Panc1 (cell line): ENCODE measurements around the gene CDH23. TPM values are rescaled to one million over a fixed set of nuclear protein-coding genes. Genes with fewer than 3 reads are reported as not detected.

Source experiments
- ATAC-seq: fragments of 200-7000 bp; cut with Tn5 transposase; 2 replicates; pipeline ENCODE4 v1.9.1; 2020; ENCODE audit warnings: mild to moderate bottlenecking, moderate library complexity
- BruUV-seq: library from RNA; stranded (reverse); fragments of 400-500 nt; replicated peaks from 2 replicates; lab custom pipeline; 2021; lab: Mats Ljungman, UMichigan
- CTCF ChIA-PET: fragments of 300-600 bp; sonication (Branson Sonifier 250); formaldehyde crosslinking; loops from one replicate; lab custom pipeline; 2022; ENCODE audit warnings: antibody characterized with exemption; lab: Charles Lee
- POLR2A ChIA-PET: fragments of 300-600 bp; sonication (Branson Sonifier 250); formaldehyde crosslinking; loops from one replicate; lab custom pipeline; 2022; ENCODE audit warnings: antibody characterized with exemption; lab: Charles Lee
- DNase-seq: peaks from one replicate; pipeline ENCODE4 v3.0.0-alpha.2; 2010; ENCODE audit warnings: low read depth, low spot score
- H3K27ac ChIP-seq: 2 replicates; pipeline ENCODE4 v1.5.1; 2011; ENCODE audit warnings: mild to moderate bottlenecking, low read length, inconsistent platforms
- H3K27me3 ChIP-seq: fragments of 200-500 bp; sonication (Bioruptor generic); 2 replicates; pipeline ENCODE4 v1.6.0; 2014; ENCODE audit warnings: low read length, inconsistent platforms; ENCODE audit not compliant: control insufficient read depth, insufficient read depth
- H3K36me3 ChIP-seq: fragments of 200-500 bp; sonication (Bioruptor generic); 2 replicates; pipeline ENCODE4 v1.5.1; 2014; ENCODE audit warnings: inconsistent platforms, mild to moderate bottlenecking, low read length, moderate library complexity; ENCODE audit not compliant: control insufficient read depth, insufficient read depth
- H3K4me1 ChIP-seq: 2 replicates; pipeline ENCODE4 v1.5.1; 2011; ENCODE audit warnings: inconsistent platforms, mild to moderate bottlenecking, low read length, moderate library complexity; ENCODE audit not compliant: control insufficient read depth, insufficient read depth
- H3K4me3 ChIP-seq, 2 experiments: 2 replicates each; pipeline ENCODE4 v1.5.1; 2011 to 2012; ENCODE audit warnings: low read depth in 2 of 2, low read length in 2 of 2, mild to moderate bottlenecking in 2 of 2, inconsistent platforms in 1 of 2, moderate library complexity in 1 of 2
- H3K9me3 ChIP-seq: fragments of 200-500 bp; sonication (Bioruptor generic); 2 replicates; pipeline ENCODE4 v1.5.1; 2014; ENCODE audit warnings: low read depth, mild to moderate bottlenecking, inconsistent platforms, low read length, moderate library complexity; ENCODE audit not compliant: control insufficient read depth, insufficient read depth
- POLR2AphosphoS5 ChIP-seq: IDR thresholded peaks from 2 replicates; pipeline ENCODE4 v1.6.1; 2012; ENCODE audit warnings: mild to moderate bottlenecking, low read depth, low read length, moderate library complexity
- SIN3A ChIP-seq: IDR thresholded peaks from 2 replicates; pipeline ENCODE4 v1.6.1; 2012; ENCODE audit warnings: low read depth, mild to moderate bottlenecking, low read length, moderate library complexity, borderline replicate concordance; ENCODE audit not compliant: insufficient read depth
- TCF7L2 ChIP-seq: IDR thresholded peaks from 2 replicates; pipeline ENCODE4 v1.6.1; 2011; ENCODE audit warnings: mild to moderate bottlenecking, low read depth, low read length, inconsistent platforms
- in situ Hi-C: cut with HindIII; loops from 2 replicates; pipeline ENCODE4 v1.10.0; 2016; ENCODE audit warnings: low sequenced_read_pairs, low pct_unique_long_range_greater_than_20kb
- intact Hi-C: fragments of 100-400 bp; cut with micrococcal nuclease; formaldehyde crosslinking; loops from one replicate; pipeline ENCODE4 v1.10.0; 2022; ENCODE audit not compliant: unreplicated experiment
- total RNA-seq: library from RNA; stranded (reverse); gene quantifications from one replicate; pipeline ENCODE4 v1.2.1, GENCODE V29; 2021; ENCODE audit not compliant: unreplicated experiment
- TF ChIP-seq, protein P1 (sequence below): fragments of 450-650 bp; IDR thresholded peaks from 2 replicates; pipeline ENCODE4 v1.5.1; 2017; ENCODE audit warnings: mild to moderate bottlenecking
- TF ChIP-seq, protein P2 (sequence below), 2 experiments: IDR thresholded peaks; 2 replicates each; pipeline ENCODE4 v1.6.1; 2011 to 2012; ENCODE audit warnings: low read depth in 2 of 2, control low read depth in 1 of 2, low read length in 1 of 2, mild to moderate bottlenecking in 1 of 2, moderate library complexity in 1 of 2; ENCODE audit not compliant: insufficient read depth in 1 of 2

The CDH23 gene
- total RNA-seq, 1 experiment from 2014 or later, result 2.7 TPM

DNA sequence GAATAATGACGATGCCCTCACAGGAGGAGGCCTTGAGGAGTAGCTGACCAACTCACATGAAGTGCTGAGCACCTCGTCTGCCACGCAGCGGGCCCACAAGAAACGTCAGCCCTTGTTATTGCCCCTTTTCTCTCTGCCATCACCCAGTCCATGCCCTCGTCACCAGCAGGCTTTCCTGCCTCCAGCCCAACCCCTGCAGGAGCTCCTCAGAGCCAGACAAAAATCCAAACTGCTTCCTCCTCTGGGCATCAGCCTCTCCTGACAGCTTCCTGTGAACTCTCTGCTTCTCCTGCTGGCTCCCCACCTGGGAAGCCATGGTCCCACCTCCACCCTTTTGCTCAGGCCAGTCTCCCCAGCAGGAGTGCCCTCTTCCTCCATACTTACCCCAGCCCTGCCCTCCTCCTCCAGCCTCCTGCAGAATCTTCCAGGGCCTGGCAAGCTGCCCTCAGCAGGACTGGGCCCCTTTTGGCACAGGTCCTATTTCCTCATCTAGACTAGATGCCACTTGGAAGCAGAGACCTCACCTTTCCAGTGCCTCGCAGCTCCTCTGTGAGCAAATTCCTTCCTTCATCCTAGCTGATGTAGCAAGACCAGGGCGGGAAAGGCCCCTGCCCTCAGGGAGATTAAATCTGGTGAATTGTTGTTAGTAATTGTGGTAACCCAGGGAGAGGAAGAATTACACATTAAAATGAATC lies 207.8 kb downstream of the CDH23 start:
- no peak for TF ChIP-seq SIN3A
- TF ChIP-seq, protein P1, sequence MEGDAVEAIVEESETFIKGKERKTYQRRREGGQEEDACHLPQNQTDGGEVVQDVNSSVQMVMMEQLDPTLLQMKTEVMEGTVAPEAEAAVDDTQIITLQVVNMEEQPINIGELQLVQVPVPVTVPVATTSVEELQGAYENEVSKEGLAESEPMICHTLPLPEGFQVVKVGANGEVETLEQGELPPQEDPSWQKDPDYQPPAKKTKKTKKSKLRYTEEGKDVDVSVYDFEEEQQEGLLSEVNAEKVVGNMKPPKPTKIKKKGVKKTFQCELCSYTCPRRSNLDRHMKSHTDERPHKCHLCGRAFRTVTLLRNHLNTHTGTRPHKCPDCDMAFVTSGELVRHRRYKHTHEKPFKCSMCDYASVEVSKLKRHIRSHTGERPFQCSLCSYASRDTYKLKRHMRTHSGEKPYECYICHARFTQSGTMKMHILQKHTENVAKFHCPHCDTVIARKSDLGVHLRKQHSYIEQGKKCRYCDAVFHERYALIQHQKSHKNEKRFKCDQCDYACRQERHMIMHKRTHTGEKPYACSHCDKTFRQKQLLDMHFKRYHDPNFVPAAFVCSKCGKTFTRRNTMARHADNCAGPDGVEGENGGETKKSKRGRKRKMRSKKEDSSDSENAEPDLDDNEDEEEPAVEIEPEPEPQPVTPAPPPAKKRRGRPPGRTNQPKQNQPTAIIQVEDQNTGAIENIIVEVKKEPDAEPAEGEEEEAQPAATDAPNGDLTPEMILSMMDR, result no peak
- TF ChIP-seq, protein P2, sequence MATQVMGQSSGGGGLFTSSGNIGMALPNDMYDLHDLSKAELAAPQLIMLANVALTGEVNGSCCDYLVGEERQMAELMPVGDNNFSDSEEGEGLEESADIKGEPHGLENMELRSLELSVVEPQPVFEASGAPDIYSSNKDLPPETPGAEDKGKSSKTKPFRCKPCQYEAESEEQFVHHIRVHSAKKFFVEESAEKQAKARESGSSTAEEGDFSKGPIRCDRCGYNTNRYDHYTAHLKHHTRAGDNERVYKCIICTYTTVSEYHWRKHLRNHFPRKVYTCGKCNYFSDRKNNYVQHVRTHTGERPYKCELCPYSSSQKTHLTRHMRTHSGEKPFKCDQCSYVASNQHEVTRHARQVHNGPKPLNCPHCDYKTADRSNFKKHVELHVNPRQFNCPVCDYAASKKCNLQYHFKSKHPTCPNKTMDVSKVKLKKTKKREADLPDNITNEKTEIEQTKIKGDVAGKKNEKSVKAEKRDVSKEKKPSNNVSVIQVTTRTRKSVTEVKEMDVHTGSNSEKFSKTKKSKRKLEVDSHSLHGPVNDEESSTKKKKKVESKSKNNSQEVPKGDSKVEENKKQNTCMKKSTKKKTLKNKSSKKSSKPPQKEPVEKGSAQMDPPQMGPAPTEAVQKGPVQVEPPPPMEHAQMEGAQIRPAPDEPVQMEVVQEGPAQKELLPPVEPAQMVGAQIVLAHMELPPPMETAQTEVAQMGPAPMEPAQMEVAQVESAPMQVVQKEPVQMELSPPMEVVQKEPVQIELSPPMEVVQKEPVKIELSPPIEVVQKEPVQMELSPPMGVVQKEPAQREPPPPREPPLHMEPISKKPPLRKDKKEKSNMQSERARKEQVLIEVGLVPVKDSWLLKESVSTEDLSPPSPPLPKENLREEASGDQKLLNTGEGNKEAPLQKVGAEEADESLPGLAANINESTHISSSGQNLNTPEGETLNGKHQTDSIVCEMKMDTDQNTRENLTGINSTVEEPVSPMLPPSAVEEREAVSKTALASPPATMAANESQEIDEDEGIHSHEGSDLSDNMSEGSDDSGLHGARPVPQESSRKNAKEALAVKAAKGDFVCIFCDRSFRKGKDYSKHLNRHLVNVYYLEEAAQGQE (IDR thresholded peaks at IDR 0.05; ENCODE audit: insufficient read depth in 1 of 2, low read depth in 2 of 2, low read length in 1 of 2), result no peak
- no peak for TF ChIP-seq TCF7L2
- TF ChIP-seq POLR2AphosphoS5, result no peak
- in situ Hi-C loops, result no loop called here
- no TSS peak for BruUV-seq
- DNase-seq (no peak), ATAC-seq (no peak)
- peaks cover 7% of the 10 kb centered on the region; the same call in 1 of the 2 replicates for H3K4me1 ChIP-seq
- ChIA-PET CTCF (no interaction called here), POLR2A (interaction anchor here (0.6 kb wide), 1 partner anchor 86 kb away, joined by 3 read pairs; no protein-coding TSS in a partner anchor)
- intact Hi-C loops, result loop anchor here (5.0 kb wide), 1 partner anchor 292 kb away; no protein-coding TSS in a partner anchor
- H3K4me3 ChIP-seq, result no peak overlapping the region
- H3K27me3 ChIP-seq, result no peaks in the 10 kb centered on the region; the same call in 1 of the 2 replicates
- H3K27ac ChIP-seq, result no peak overlapping the region
- H3K36me3 ChIP-seq, result no peaks in the 10 kb centered on the region
- no peaks in the 10 kb centered on the region for H3K9me3 ChIP-seq

DNA sequence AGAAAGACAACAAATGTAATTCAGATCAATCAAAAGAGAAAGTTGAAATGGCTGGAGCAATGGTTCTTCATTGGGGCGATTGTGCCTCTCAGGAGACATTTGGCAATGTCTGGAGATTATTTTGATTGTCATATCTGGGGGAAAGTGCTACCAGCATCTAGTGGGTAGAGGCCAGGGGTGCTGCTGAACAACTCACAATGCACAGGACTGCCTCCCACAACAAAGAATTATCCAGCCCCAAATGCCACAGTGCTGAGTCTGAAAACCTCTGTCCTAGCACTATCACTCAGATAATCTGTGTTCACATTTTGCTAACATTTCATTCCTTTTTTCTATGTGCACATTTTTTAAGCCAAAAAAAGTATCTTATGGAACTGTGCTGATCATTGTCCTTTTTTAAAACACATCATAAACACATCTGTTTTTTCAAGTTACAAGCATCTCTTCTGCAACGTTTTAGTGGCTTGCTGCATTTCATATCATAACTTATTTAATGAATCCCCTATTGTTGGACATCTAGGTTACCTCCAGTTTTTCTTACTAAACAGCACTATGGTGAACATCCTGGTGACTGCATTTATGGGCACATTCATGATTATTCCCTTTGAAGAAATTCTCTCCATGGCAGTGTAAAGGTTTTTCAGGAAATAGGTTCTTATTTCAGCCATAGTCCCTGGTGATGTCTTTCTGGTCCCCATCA lies 208.7 kb downstream of the CDH23 start:
- POLR2A ChIA-PET, result no interaction called here
- in situ Hi-C loops, result no loop called here

More for the DNA sequence above, 208.7 kb downstream of the CDH23 start:
- DNase-seq (no peak), ATAC-seq (no peak)
- Histone ChIP-seq H3K9me3 (no peaks in the 10 kb centered on the region), H3K36me3 (no peaks in the 10 kb centered on the region), H3K4me3 (no peak overlapping the region), H3K27me3 (no peaks in the 10 kb centered on the region; the same call in 1 of the 2 replicates), H3K27ac (no peak overlapping the region), H3K4me1 (peaks cover 7% of the 10 kb centered on the region; the same call in 1 of the 2 replicates)
- CTCF ChIA-PET, result no interaction called here
- intact Hi-C loops, result loop anchor here (5.0 kb wide), 1 partner anchor 293 kb away; no protein-coding TSS in a partner anchor
- BruUV-seq, result no TSS peak
- TF ChIP-seq, protein P2 (IDR thresholded peaks at IDR 0.05; ENCODE audit: insufficient read depth in 1 of 2, low read depth in 2 of 2, low read length in 1 of 2), result no peak
- TF ChIP-seq SIN3A (no peak), TCF7L2 (no peak)
- TF ChIP-seq, protein P1, result no peak
